ENCODE measurements around the gene PEPD. TPM values are rescaled to one million over a fixed set of nuclear protein-coding genes. Genes with fewer than 3 reads are reported as not detected.
A peak's percentile ranks its signal among the peaks of the same experiment; 100 is the strongest.

PEPD gene
- total and polyA plus RNA-seq, 7 experiments from 2014 or later: 21.9 to 126 (median 24.6) TPM

DNA sequence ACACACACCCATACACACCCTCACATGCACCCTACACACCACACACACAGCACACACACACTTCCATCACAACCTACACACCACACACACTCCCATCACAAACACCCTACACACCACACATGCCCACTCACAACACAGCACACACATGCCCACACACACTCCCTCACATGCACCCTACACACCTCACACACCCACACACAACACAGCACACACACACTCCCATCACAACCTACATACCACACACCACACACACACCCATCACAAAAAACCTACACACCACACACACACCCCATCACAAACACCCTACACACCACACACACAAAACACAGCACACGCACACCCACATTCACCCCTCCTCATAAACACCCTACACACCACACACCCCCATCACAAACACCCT lies 15.1 kb downstream of the PEPD start:
- ChIA-PET CTCF (no interaction called here), POLR2A (no interaction called here)
- H3K4me3 ChIP-seq (ENCODE audit: low read length): no peak overlapping the region
- no peaks in the 10 kb centered on the region for H3K27me3 Mint-ChIP-seq
- H3K27me3 ChIP-seq (ENCODE audit: control insufficient read depth in 2 of 2, insufficient read depth in 2 of 2, low read length in 2 of 2): no peaks in the 10 kb centered on the region
- peaks cover 0 to 9% (median 0%) of the 10 kb centered on the region in 7 donors for H3K4me1 Mint-ChIP-seq
- peaks cover 0 to 30% (median 0%) of the 10 kb centered on the region in 3 experiments for H3K36me3 ChIP-seq (ENCODE audit: control insufficient read depth in 2 of 3, insufficient read depth in 3 of 3, low read length in 3 of 3)
- no peak overlapping the region for H3K4me3 Mint-ChIP-seq
- ATAC-seq: no peak
- H3K27ac ChIP-seq (ENCODE audit: low read depth, low read length): no peak overlapping the region
- H3K4me1 ChIP-seq (ENCODE audit: control insufficient read depth in 2 of 2, insufficient read depth in 2 of 2, low read length in 2 of 2): no peaks in the 10 kb centered on the region
- intact Hi-C loops (cut with micrococcal nuclease): no loop called here
- H3K9me3 ChIP-seq (ENCODE audit: control insufficient read depth in 2 of 3, low read length in 3 of 3): no peaks in the 10 kb centered on the region
- peaks cover 0 to 6% (median 0%) of the 10 kb centered on the region in 11 donors for H3K9me3 Mint-ChIP-seq
- H3K36me3 Mint-ChIP-seq: peaks cover 0 to 16% (median 0%) of the 10 kb centered on the region in 5 donors
- H3K27ac Mint-ChIP-seq: no peak overlapping the region
- no peak for DNase-seq

DNA sequence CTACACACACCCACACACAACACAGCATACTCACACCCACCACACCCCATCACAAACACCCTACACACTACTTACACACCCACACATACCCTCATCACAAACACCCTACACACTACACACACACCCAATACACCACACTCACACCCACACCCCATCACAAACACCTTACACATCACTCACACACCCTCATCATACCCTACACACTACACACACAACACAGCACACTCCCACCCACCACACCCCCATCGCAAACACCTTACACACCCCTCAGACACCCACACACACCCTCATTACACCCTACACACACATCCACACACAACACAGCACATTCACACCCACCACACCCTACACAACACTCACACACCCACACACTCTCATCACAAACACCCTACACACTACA lies 15.8 kb downstream of the PEPD start:
- Histone ChIP-seq H3K4me1 (ENCODE audit: control insufficient read depth in 2 of 2, insufficient read depth in 2 of 2, low read length in 2 of 2) (no peaks in the 10 kb centered on the region), H3K27ac (ENCODE audit: low read depth, low read length) (no peak overlapping the region), H3K27me3 (ENCODE audit: control insufficient read depth in 2 of 2, insufficient read depth in 2 of 2, low read length in 2 of 2) (no peaks in the 10 kb centered on the region), H3K36me3 (ENCODE audit: control insufficient read depth in 2 of 3, insufficient read depth in 3 of 3, low read length in 3 of 3) (peaks cover 0 to 29% (median 0%) of the 10 kb centered on the region in 3 experiments), H3K4me3 (ENCODE audit: low read length) (no peak overlapping the region), H3K9me3 (ENCODE audit: control insufficient read depth in 2 of 3, low read length in 3 of 3) (no peaks in the 10 kb centered on the region)
- Mint-ChIP-seq H3K27me3 (no peaks in the 10 kb centered on the region), H3K4me1 (peaks cover 0 to 9% (median 0%) of the 10 kb centered on the region in 7 donors), H3K27ac (peak overlapping the region in 3 of 9 donors; percentile 29 to 52 (median 33)), H3K4me3 (no peak overlapping the region), H3K9me3 (peaks cover 0 to 6% (median 0%) of the 10 kb centered on the region in 11 donors), H3K36me3 (peaks cover 0 to 14% (median 0%) of the 10 kb centered on the region in 5 donors)
- intact Hi-C loops (cut with micrococcal nuclease): no loop called here
- ChIA-PET POLR2A (no interaction called here), CTCF (no interaction called here)
- DNase-seq (no peak), ATAC-seq (no peak)

DNA sequence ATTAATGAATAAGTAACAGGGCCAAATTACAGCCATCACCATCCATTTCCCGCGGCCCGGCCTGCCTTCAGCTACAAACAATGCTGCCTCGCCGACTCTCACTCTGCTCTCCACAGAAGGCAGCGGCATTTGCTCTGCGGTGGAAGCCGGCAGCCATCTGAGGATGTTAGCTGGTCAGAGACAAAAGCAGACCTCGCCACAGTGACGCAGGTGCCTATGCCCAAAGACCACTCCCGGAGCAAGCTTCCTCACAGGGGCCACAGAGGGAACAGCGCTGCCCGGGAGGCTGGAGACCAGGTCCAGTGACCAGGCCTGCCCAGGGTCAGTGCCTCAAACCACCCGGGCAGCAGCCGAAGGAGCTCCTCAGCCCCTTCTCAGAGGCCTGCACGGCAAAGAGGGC lies 16.4 kb downstream of the PEPD start:
- Histone ChIP-seq H3K9me3 (ENCODE audit: control insufficient read depth in 2 of 3, low read length in 3 of 3) (no peaks in the 10 kb centered on the region), H3K4me1 (ENCODE audit: control insufficient read depth in 2 of 2, insufficient read depth in 2 of 2, low read length in 2 of 2) (no peaks in the 10 kb centered on the region), H3K27ac (ENCODE audit: low read depth, low read length) (no peak overlapping the region), H3K27me3 (ENCODE audit: control insufficient read depth in 2 of 2, insufficient read depth in 2 of 2, low read length in 2 of 2) (no peaks in the 10 kb centered on the region), H3K4me3 (ENCODE audit: low read length) (no peak overlapping the region), H3K36me3 (ENCODE audit: control insufficient read depth in 2 of 3, insufficient read depth in 3 of 3, low read length in 3 of 3) (peaks cover 0 to 30% (median 3%) of the 10 kb centered on the region in 3 experiments)
- intact Hi-C loops (cut with micrococcal nuclease): no loop called here
- ChIA-PET CTCF (no interaction called here), POLR2A (no interaction called here)
- no peak overlapping the region for H3K4me3 Mint-ChIP-seq
- ATAC-seq (no peak), DNase-seq (no peak)
- H3K27ac Mint-ChIP-seq: peak overlapping the region in 1 of 9 donors; percentile 29
- H3K27me3 Mint-ChIP-seq: no peaks in the 10 kb centered on the region
- peaks cover 0 to 9% (median 0%) of the 10 kb centered on the region in 7 donors for H3K4me1 Mint-ChIP-seq
- peaks cover 0 to 18% (median 0%) of the 10 kb centered on the region in 5 donors for H3K36me3 Mint-ChIP-seq
- peaks cover 0 to 6% (median 0%) of the 10 kb centered on the region in 11 donors for H3K9me3 Mint-ChIP-seq

DNA sequence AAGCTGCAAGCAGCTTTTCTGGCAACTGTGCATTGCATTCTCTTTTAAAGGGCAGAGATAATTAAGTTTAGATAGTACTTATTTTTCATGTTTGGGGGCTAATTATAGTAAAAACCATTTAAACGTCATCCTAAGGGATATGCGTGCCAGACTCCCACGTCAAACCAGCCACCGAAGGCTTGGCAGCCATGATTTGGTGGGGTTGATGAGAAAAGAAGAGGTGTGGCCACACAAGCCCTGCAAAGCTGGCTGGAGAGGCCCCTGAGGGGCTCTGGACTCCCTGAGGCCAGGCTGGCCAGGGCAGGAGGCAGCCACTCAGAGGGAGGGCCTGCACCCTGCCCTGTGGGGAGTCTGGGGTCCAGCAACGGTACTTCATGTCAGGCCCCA lies 17.5 kb downstream of the PEPD start:
- Histone ChIP-seq H3K27me3 (ENCODE audit: control insufficient read depth in 2 of 2, insufficient read depth in 2 of 2, low read length in 2 of 2) (no peaks in the 10 kb centered on the region), H3K4me1 (ENCODE audit: control insufficient read depth in 2 of 2, insufficient read depth in 2 of 2, low read length in 2 of 2) (no peaks in the 10 kb centered on the region), H3K27ac (ENCODE audit: low read depth, low read length) (no peak overlapping the region), H3K9me3 (ENCODE audit: control insufficient read depth in 2 of 3, low read length in 3 of 3) (no peaks in the 10 kb centered on the region), H3K36me3 (ENCODE audit: control insufficient read depth in 2 of 3, insufficient read depth in 3 of 3, low read length in 3 of 3) (peaks cover 0 to 30% (median 3%) of the 10 kb centered on the region in 3 experiments), H3K4me3 (ENCODE audit: low read length) (no peak overlapping the region)
- DNase-seq (no peak), ATAC-seq (no peak)
- Mint-ChIP-seq H3K36me3 (peaks cover 0 to 22% (median under 1%) of the 10 kb centered on the region in 5 donors), H3K27me3 (no peaks in the 10 kb centered on the region), H3K27ac (no peak overlapping the region), H3K9me3 (peaks cover 0 to 6% (median 0%) of the 10 kb centered on the region in 11 donors), H3K4me3 (no peak overlapping the region), H3K4me1 (peaks cover 0 to 9% (median 0%) of the 10 kb centered on the region in 7 donors)
- ChIA-PET POLR2A (no interaction called here), CTCF (no interaction called here)
- intact Hi-C loops (cut with micrococcal nuclease): no loop called here

DNA sequence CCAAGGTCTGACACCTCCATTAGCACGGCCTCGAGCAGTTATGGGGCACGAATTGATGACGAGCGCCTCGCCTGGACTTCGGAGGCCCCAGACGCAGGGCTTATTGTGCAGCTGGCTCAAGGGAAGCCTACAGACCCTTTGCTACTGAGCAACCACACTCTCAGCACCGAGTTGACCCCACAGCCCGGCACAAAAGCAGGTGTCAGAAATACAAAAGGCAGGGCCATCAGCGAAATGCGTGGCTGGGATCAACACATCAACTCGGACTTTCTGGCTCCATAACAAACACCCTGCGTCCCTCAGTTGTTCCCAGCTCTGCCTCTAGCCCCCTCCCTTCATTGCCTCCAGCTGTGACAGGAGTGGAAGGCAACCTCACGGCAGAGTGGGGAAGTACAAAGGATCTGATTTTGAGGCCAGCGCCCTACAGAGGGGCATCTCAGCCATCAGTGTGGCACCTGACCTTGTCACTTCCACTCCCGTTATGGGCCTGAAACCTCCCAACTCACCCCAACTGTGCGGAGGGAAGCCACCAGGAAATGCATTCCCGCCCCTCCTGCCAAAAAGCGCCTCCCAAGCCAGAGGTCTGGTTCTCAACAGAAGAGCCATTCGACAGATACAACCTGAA lies 18.0 kb downstream of the PEPD start:
- Mint-ChIP-seq H3K9me3 (peaks cover 0 to 6% (median 0%) of the 10 kb centered on the region in 11 donors), H3K4me3 (no peak overlapping the region), H3K36me3 (peaks cover 0 to 23% (median 4%) of the 10 kb centered on the region in 5 donors), H3K27ac (no peak overlapping the region), H3K27me3 (no peaks in the 10 kb centered on the region), H3K4me1 (peaks cover 0 to 9% (median 0%) of the 10 kb centered on the region in 7 donors)
- ChIA-PET POLR2A (no interaction called here), CTCF (no interaction called here)
- ATAC-seq: no peak
- Histone ChIP-seq H3K4me3 (ENCODE audit: low read length) (no peak overlapping the region), H3K36me3 (ENCODE audit: control insufficient read depth in 2 of 3, insufficient read depth in 3 of 3, low read length in 3 of 3) (peaks cover 0 to 30% (median 3%) of the 10 kb centered on the region in 3 experiments), H3K4me1 (ENCODE audit: control insufficient read depth in 2 of 2, insufficient read depth in 2 of 2, low read length in 2 of 2) (no peaks in the 10 kb centered on the region), H3K27ac (ENCODE audit: low read depth, low read length) (no peak overlapping the region), H3K27me3 (ENCODE audit: control insufficient read depth in 2 of 2, insufficient read depth in 2 of 2, low read length in 2 of 2) (no peaks in the 10 kb centered on the region), H3K9me3 (ENCODE audit: control insufficient read depth in 2 of 3, low read length in 3 of 3) (no peaks in the 10 kb centered on the region)
- DNase-seq: no peak
- intact Hi-C loops (cut with micrococcal nuclease): no loop called here

DNA sequence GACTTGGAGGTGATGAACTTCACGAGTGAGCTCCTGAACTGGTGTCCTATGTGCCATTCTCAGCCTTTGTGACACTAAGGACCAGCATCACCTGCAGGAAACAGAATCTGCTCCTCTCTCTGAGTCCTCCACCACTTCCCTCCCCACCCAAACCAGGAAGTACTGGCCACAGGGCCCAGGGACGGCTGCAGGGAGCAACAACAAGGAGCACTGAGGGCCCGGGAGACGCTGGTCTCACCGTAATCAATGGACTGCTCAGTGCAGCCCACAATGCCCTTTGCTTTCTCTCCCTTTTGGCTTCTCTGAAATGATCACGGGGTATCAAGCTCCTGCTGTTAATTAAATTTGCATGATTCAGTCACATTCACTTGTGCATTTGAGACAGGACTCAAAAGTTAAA lies 18.6 kb downstream of the PEPD start:
- Histone ChIP-seq H3K4me3 (ENCODE audit: low read length) (no peak overlapping the region), H3K9me3 (ENCODE audit: control insufficient read depth in 2 of 3, low read length in 3 of 3) (no peaks in the 10 kb centered on the region), H3K4me1 (ENCODE audit: control insufficient read depth in 2 of 2, insufficient read depth in 2 of 2, low read length in 2 of 2) (no peaks in the 10 kb centered on the region), H3K27ac (ENCODE audit: low read depth, low read length) (no peak overlapping the region), H3K36me3 (ENCODE audit: control insufficient read depth in 2 of 3, insufficient read depth in 3 of 3, low read length in 3 of 3) (peaks cover 0 to 32% (median 3%) of the 10 kb centered on the region in 3 experiments), H3K27me3 (ENCODE audit: control insufficient read depth in 2 of 2, insufficient read depth in 2 of 2, low read length in 2 of 2) (no peaks in the 10 kb centered on the region)
- peaks cover 0 to 9% (median 0%) of the 10 kb centered on the region in 7 donors for H3K4me1 Mint-ChIP-seq
- DNase-seq: no peak
- intact Hi-C loops (cut with micrococcal nuclease): no loop called here
- POLR2A ChIA-PET: no interaction called here
- no peak overlapping the region for H3K4me3 Mint-ChIP-seq
- CTCF ChIA-PET: no interaction called here
- H3K27ac Mint-ChIP-seq: no peak overlapping the region
- H3K36me3 Mint-ChIP-seq: peaks cover 0 to 27% (median 4%) of the 10 kb centered on the region in 5 donors
- no peak for ATAC-seq
- H3K9me3 Mint-ChIP-seq: peaks cover 0 to 6% (median 0%) of the 10 kb centered on the region in 11 donors
- no peaks in the 10 kb centered on the region for H3K27me3 Mint-ChIP-seq

DNA sequence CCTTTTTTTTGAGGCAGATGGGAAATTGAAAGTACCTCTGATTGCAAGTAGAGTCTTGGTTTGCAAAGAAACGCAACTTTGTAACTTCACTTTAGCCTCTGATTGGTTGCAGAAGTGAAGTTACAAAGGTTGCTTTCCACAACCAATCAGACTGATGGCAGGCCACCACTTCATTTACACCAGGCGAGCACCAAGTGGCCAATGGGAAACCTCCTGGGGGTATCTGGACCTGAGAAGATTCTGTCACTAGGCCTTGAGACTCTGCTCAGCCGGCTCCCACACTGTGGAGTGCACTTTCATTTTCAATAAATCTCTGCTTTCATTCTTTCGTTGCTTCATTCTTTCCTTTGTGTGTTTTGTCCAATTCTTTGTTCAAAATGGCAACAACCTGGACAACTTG lies 19.1 kb downstream of the PEPD start:
- Histone ChIP-seq H3K4me1 (ENCODE audit: control insufficient read depth in 2 of 2, insufficient read depth in 2 of 2, low read length in 2 of 2) (no peaks in the 10 kb centered on the region), H3K36me3 (ENCODE audit: control insufficient read depth in 2 of 3, insufficient read depth in 3 of 3, low read length in 3 of 3) (peaks cover 0 to 37% (median 3%) of the 10 kb centered on the region in 3 experiments), H3K27me3 (ENCODE audit: control insufficient read depth in 2 of 2, insufficient read depth in 2 of 2, low read length in 2 of 2) (no peaks in the 10 kb centered on the region), H3K27ac (ENCODE audit: low read depth, low read length) (no peak overlapping the region), H3K9me3 (ENCODE audit: control insufficient read depth in 2 of 3, low read length in 3 of 3) (no peaks in the 10 kb centered on the region), H3K4me3 (ENCODE audit: low read length) (no peak overlapping the region)
- Mint-ChIP-seq H3K36me3 (peaks cover 0 to 28% (median 4%) of the 10 kb centered on the region in 5 donors), H3K27me3 (no peaks in the 10 kb centered on the region), H3K9me3 (peaks cover 0 to 6% (median 0%) of the 10 kb centered on the region in 11 donors), H3K4me1 (peaks cover 0 to 9% (median 0%) of the 10 kb centered on the region in 7 donors), H3K4me3 (no peak overlapping the region), H3K27ac (no peak overlapping the region)
- POLR2A ChIA-PET: no interaction called here
- no peak for ATAC-seq
- no peak for DNase-seq
- intact Hi-C loops (cut with micrococcal nuclease): no loop called here
- CTCF ChIA-PET: no interaction called here

Measured in naive thymus-derived CD4-positive, alpha-beta T cell (primary cell).